Neuronal stem cell (in vitro differentiated cells): ENCODE results near the gene KLF13.

ENCODE experiments used
- DNase-seq: peaks from one replicate; pipeline ENCODE4 v3.0.0-alpha.2; 2013; ENCODE audit warnings: low spot score
- H2AFZ ChIP-seq: one replicate; pipeline ENCODE4 v1.6.1; 2013; ENCODE audit warnings: mild to moderate bottlenecking, low read length, inconsistent platforms
- H2AK5ac ChIP-seq: 2 replicates; pipeline ENCODE4 v1.6.1; 2013; ENCODE audit warnings: low read depth, mild to moderate bottlenecking, inconsistent platforms, low read length, moderate library complexity, mixed read lengths
- H2BK120ac ChIP-seq: 2 replicates; pipeline ENCODE4 v1.6.1; 2013; ENCODE audit warnings: low read depth, mild to moderate bottlenecking, inconsistent platforms, low read length, moderate library complexity, mixed read lengths
- H2BK12ac ChIP-seq: one replicate; pipeline ENCODE4 v1.6.1; 2013; ENCODE audit warnings: low read length, inconsistent platforms
- H2BK15ac ChIP-seq: 2 replicates; pipeline ENCODE4 v1.6.1; 2013; ENCODE audit warnings: mild to moderate bottlenecking, low read length, inconsistent platforms, mixed read lengths
- H2BK5ac ChIP-seq: one replicate; pipeline ENCODE4 v1.6.1; 2013; ENCODE audit warnings: inconsistent platforms, mild to moderate bottlenecking, low read length, moderate library complexity
- H3K14ac ChIP-seq: one replicate; pipeline ENCODE4 v1.6.1; 2013; ENCODE audit warnings: low read length, inconsistent platforms
- H3K18ac ChIP-seq: 2 replicates; pipeline ENCODE4 v1.6.1; 2013; ENCODE audit warnings: low read length, inconsistent platforms
- H3K23ac ChIP-seq: 2 replicates; pipeline ENCODE4 v1.6.1; 2013; ENCODE audit warnings: low read depth, mild to moderate bottlenecking, mixed read lengths, low read length, inconsistent platforms; ENCODE audit not compliant: poor library complexity
- H3K27ac ChIP-seq: replicated peaks from 3 replicates; pipeline ENCODE4 v1.5.1; 2013; ENCODE audit warnings: low read length, inconsistent platforms
- H3K27me3 ChIP-seq, 3 experiments: 2 replicates each; pipeline ENCODE4 v1.6.1; 2013; ENCODE audit warnings: low read length in 3 of 3, mild to moderate bottlenecking in 2 of 3, inconsistent platforms in 1 of 3, low read depth in 1 of 3, mixed read lengths in 1 of 3, moderate library complexity in 1 of 3; ENCODE audit not compliant: control insufficient read depth in 3 of 3, insufficient read depth in 3 of 3
- H3K36me3 ChIP-seq, 2 donors: replicated peaks in 1 of 2; 2 replicates each; pipeline ENCODE4 v1.6.1; 2013; ENCODE audit warnings: low read length in 2 of 2; ENCODE audit not compliant: control insufficient read depth in 2 of 2, insufficient read depth in 2 of 2
- H3K4ac ChIP-seq: 2 replicates; pipeline ENCODE4 v1.6.1; 2013; ENCODE audit warnings: inconsistent platforms, mild to moderate bottlenecking, low read length, moderate library complexity
- H3K4me1 ChIP-seq, 2 donors: 1 replicate in 1 of 2; 2 replicates in 1 of 2; pipeline ENCODE4 v1.6.1; 2013; ENCODE audit warnings: low read length in 2 of 2, low read depth in 1 of 2; ENCODE audit not compliant: control insufficient read depth in 2 of 2, insufficient read depth in 1 of 2
- H3K4me2 ChIP-seq: one replicate; pipeline ENCODE4 v1.6.1; 2013; ENCODE audit warnings: mild to moderate bottlenecking, low read length, inconsistent platforms; ENCODE audit not compliant: insufficient read depth, poor library complexity, severe bottlenecking
- H3K4me3 ChIP-seq, 2 donors: 2 replicates each; pipeline ENCODE4 v1.5.1; 2013; ENCODE audit warnings: low read length in 2 of 2, mild to moderate bottlenecking in 2 of 2, inconsistent platforms in 1 of 2, moderate library complexity in 1 of 2
- H3K79me1 ChIP-seq: one replicate; pipeline ENCODE4 v1.6.1; 2013; ENCODE audit warnings: low read depth, mild to moderate bottlenecking, inconsistent platforms, low read length, moderate library complexity
- H3K9ac ChIP-seq: one replicate; pipeline ENCODE4 v1.6.1; 2013; ENCODE audit warnings: mild to moderate bottlenecking, low read depth, low read length, inconsistent platforms; ENCODE audit not compliant: poor library complexity
- H3K9me3 ChIP-seq, 2 donors: replicated peaks in 1 of 2; 2 replicates each; pipeline versions ENCODE3 to v1.6.1; 2013; ENCODE audit warnings: low read length in 2 of 2, mild to moderate bottlenecking in 2 of 2, inconsistent platforms in 1 of 2, low read depth in 1 of 2, mixed read lengths in 1 of 2, moderate library complexity in 1 of 2; ENCODE audit not compliant: control insufficient read depth in 2 of 2, insufficient read depth in 1 of 2
- H4K8ac ChIP-seq: one replicate; pipeline ENCODE4 v1.6.1; 2013; ENCODE audit warnings: low read depth, mild to moderate bottlenecking, inconsistent platforms, low read length, moderate library complexity
- H4K91ac ChIP-seq: one replicate; pipeline ENCODE4 v1.6.1; 2013; ENCODE audit warnings: low read length, low read depth, mild to moderate bottlenecking, inconsistent platforms; ENCODE audit not compliant: poor library complexity
- WGBS, 2 donors: extraction: QIAGEN DNeasy Blood & Tissue Kit; methylation state at CpG; one replicate each; pipeline ENCODE4 v1.1.7; 2013; ENCODE audit warnings: missing lambda C conversion rate in 2 of 2, mixed read lengths in 1 of 2; ENCODE audit not compliant: insufficient read length in 2 of 2, insufficient replicate concordance in 1 of 2; ENCODE audit errors: extremely low coverage in 2 of 2; 5-methylcytosine and 5-hydroxymethylcytosine counted together

The KLF13 gene

GRCh38 chr15:31321418-31321817 is 5.2 kb upstream of the KLF13 start:
- H3K4ac ChIP-seq: no peak overlapping the region
- H3K9ac ChIP-seq: no peak overlapping the region
- H3K4me1 ChIP-seq: peaks cover 6 to 9% of the 10 kb centered on the region in 2 donors
- H3K4me3 ChIP-seq: no peak overlapping the region
- H3K14ac ChIP-seq: no peak overlapping the region
- H2BK120ac ChIP-seq: no peak overlapping the region
- no peaks in the 10 kb centered on the region for H3K79me1 ChIP-seq
- H3K9me3 ChIP-seq: peaks cover 3% of the 10 kb centered on the region in 2 donors
- no peak overlapping the region for H2BK15ac ChIP-seq
- no peak overlapping the region for H3K23ac ChIP-seq
- H2BK12ac ChIP-seq: no peak overlapping the region
- no peak overlapping the region for H3K18ac ChIP-seq
- WGBS, 2 donors: no CpG with 5 or more reads among the region's 2 CpGs
- H2BK5ac ChIP-seq: no peak overlapping the region
- no peak overlapping the region for H4K8ac ChIP-seq
- no peak overlapping the region for H4K91ac ChIP-seq
- no peak overlapping the region for H2AK5ac ChIP-seq
- no peak for DNase-seq
- no peak overlapping the region for H3K4me2 ChIP-seq
- no peak overlapping the region for H2AFZ ChIP-seq
- no peak overlapping the region for H3K27ac ChIP-seq
- peaks cover 0 to 30% (median 17%) of the 10 kb centered on the region in 3 experiments for H3K27me3 ChIP-seq
- no peaks in the 10 kb centered on the region for H3K36me3 ChIP-seq

DNA sequence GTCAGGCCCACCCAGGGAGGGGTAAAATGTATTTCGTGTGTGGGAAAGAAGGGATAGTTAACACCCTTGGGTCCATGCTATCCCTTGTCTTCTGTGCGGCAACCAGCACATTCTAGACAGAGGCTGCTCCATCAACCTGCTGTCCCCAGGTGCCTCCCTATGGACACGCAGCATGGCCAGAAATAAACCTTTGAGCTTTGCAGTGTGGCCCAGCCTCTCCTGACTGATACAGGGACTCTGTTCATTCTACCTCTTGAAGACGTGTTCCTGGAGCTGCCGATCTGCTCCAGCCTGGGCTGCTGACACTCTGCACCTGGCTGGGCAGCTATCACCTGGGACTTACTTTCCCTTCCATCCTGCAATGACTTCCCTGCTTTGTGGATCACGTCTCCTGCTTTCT is 4.1 kb upstream of the KLF13 start:
- H3K18ac ChIP-seq: no peak overlapping the region
- H3K9me3 ChIP-seq: peaks cover 3% of the 10 kb centered on the region in 2 donors
- no peak overlapping the region for H2BK5ac ChIP-seq
- H2AFZ ChIP-seq: no peak overlapping the region
- H3K14ac ChIP-seq: no peak overlapping the region
- peaks cover 6 to 9% of the 10 kb centered on the region in 2 donors for H3K4me1 ChIP-seq
- no peak overlapping the region for H3K27ac ChIP-seq
- no peak overlapping the region for H3K9ac ChIP-seq
- no peak overlapping the region for H2BK15ac ChIP-seq
- H2BK12ac ChIP-seq: no peak overlapping the region
- no peak overlapping the region for H2BK120ac ChIP-seq
- H3K4me2 ChIP-seq: no peak overlapping the region
- H3K79me1 ChIP-seq: peaks cover 3% of the 10 kb centered on the region
- no peak overlapping the region for H3K4ac ChIP-seq
- H4K8ac ChIP-seq: no peak overlapping the region
- no peak for DNase-seq
- WGBS, 2 donors: no CpG with 5 or more reads among the region's 6 CpGs
- no peaks in the 10 kb centered on the region for H3K36me3 ChIP-seq
- H3K4me3 ChIP-seq: no peak overlapping the region
- peak overlapping the region; percentile 12 for H3K23ac ChIP-seq
- H3K27me3 ChIP-seq: peaks cover 0 to 24% (median 17%) of the 10 kb centered on the region in 3 experiments
- H2AK5ac ChIP-seq: no peak overlapping the region
- no peak overlapping the region for H4K91ac ChIP-seq

- no peak overlapping the region for H3K18ac ChIP-seq
- H4K8ac ChIP-seq: no peak overlapping the region
- H3K4me2 ChIP-seq: no peak overlapping the region
- H2BK120ac ChIP-seq: no peak overlapping the region
- no peak for DNase-seq
- H3K9ac ChIP-seq: no peak overlapping the region
- no peak overlapping the region for H4K91ac ChIP-seq
- no peaks in the 10 kb centered on the region for H3K36me3 ChIP-seq
- H3K27me3 ChIP-seq: peaks cover 0 to 21% (median 18%) of the 10 kb centered on the region in 3 experiments
- no peak overlapping the region for H2AK5ac ChIP-seq
- H2BK5ac ChIP-seq: no peak overlapping the region
- H3K4me3 ChIP-seq: no peak overlapping the region
- H3K79me1 ChIP-seq: peaks cover 3% of the 10 kb centered on the region
- no CpG with 5 or more reads among the region's 3 CpGs for WGBS, 2 donors
- no peak overlapping the region for H3K4ac ChIP-seq
- H3K4me1 ChIP-seq: peaks cover 6 to 9% of the 10 kb centered on the region in 2 donors
- no peak overlapping the region for H3K23ac ChIP-seq
- H3K14ac ChIP-seq: no peak overlapping the region
- H2BK15ac ChIP-seq: no peak overlapping the region
- no peak overlapping the region for H2AFZ ChIP-seq
- peaks cover 3% of the 10 kb centered on the region in 2 donors for H3K9me3 ChIP-seq
- H3K27ac ChIP-seq: no peak overlapping the region
- no peak overlapping the region for H2BK12ac ChIP-seq
These were observed 3.0 kb upstream of the KLF13 start for GRCh38 chr15:31323627-31324026.

DNA sequence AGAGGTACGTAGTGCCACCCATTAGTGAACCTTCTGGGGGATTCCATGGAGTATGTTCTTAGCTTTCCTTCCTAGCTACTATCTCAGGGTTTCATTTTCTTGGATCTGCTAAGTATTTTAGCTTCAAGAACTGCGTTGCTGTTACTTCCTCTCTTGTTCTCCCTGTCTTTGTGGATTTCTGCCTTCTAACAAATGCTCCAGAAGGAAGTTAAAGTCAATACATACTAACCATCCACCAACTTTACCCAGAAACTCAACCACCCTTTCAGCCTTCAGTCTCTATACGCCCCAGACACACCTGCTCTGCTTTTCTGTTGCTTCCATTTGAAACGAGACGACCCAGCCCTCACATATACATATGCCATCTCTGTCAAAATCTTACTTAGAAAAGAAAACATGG is 2.4 kb upstream of the KLF13 start:
- peaks cover 3% of the 10 kb centered on the region for H3K79me1 ChIP-seq
- H3K36me3 ChIP-seq: no peaks in the 10 kb centered on the region
- no peak overlapping the region for H3K4me3 ChIP-seq
- H2BK120ac ChIP-seq: no peak overlapping the region
- no peak overlapping the region for H3K23ac ChIP-seq
- no peak overlapping the region for H2AK5ac ChIP-seq
- H3K4me2 ChIP-seq: no peak overlapping the region
- H3K14ac ChIP-seq: no peak overlapping the region
- H3K9me3 ChIP-seq: peaks cover 3% of the 10 kb centered on the region in 2 donors
- H4K8ac ChIP-seq: no peak overlapping the region
- H3K18ac ChIP-seq: no peak overlapping the region
- H3K4ac ChIP-seq: no peak overlapping the region
- no peak overlapping the region for H4K91ac ChIP-seq
- H3K27ac ChIP-seq: no peak overlapping the region
- no peak overlapping the region for H2AFZ ChIP-seq
- no CpG with 5 or more reads among the region's 5 CpGs for whole genome bisulfite sequencing, 2 donors
- no peak for DNase-seq
- peaks cover 0 to 23% (median 21%) of the 10 kb centered on the region in 3 experiments for H3K27me3 ChIP-seq
- no peak overlapping the region for H2BK15ac ChIP-seq
- H2BK12ac ChIP-seq: no peak overlapping the region
- H2BK5ac ChIP-seq: no peak overlapping the region
- peaks cover 8 to 14% of the 10 kb centered on the region in 2 donors for H3K4me1 ChIP-seq
- no peak overlapping the region for H3K9ac ChIP-seq
